Hindlimb muscle (tissue), 1 donor: ENCODE measurements around the gene C9orf85. TPM values are rescaled to one million over a fixed set of nuclear protein-coding genes. Genes with fewer than 3 reads are reported as not detected.
"Not testable (repeated sequence)": the region's sequence is repeated elsewhere in the genome, so short reads cannot be mapped to it uniquely, and the experiment has no call there.

Experiments
- DNase-seq: peaks from one replicate; pipeline ENCODE4 v3.0.0-alpha.2; 2013
- polyA plus RNA-seq: library from polyadenylated mRNA; unstranded; fragments of 120-200 nt; gene quantifications from one replicate; pipeline ENCODE4 v1.2.1, GENCODE V29; 2013; ENCODE audit not compliant: insufficient read length

C9orf85 gene
- polyA plus RNA-seq, 1 donor, result 21.3 TPM

DNA sequence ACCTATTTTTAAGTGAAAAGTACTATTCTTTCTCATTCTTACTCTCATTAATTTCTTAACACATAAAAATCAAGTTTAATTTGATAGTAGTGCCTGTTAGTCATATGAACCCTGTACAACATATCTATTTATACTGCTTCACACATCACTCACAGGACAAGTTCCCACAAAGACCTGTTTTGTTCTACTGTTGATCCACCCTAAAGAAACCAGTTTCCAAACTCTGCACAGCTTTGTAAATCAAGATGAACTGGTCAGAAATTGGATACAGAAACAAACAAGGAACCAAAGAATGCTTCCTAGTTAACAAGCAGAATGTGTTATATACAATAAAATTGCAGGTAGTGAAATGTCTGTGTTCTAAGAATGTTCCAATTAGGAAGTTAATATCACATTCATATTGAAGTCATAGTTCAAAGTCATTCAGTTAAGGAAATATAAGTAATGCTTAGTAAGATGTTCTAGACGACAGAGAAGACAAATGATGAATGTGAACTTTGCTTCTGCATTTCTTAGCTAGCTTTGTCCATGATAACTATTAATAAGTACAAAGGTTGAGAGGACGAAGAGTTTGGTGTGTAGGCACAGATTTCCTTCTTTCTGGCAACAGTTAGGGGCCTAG lies 33.4 kb downstream of the C9orf85 start:
- no peak for DNase-seq

DNA sequence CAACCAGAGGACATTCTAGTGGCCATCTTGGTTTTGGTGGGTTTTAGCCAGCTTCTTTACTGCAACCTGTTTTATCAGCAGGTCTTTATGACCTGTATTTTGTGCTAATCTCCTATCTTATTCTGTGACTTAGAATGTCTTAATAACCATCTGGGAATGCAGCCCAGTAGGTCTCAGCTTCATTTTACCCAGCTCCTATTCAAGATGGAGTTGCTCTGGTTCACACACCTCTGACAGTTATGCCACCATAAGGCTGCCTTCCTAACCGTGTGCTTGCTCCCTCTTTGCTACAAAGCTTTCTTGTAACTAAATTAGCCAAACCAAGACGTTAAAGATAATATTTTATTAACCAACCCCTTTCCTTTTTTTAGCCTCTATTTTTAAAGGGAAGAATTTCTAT lies 43.2 kb downstream of the C9orf85 start:
- DNase-seq, result not testable (repeated sequence)

DNA sequence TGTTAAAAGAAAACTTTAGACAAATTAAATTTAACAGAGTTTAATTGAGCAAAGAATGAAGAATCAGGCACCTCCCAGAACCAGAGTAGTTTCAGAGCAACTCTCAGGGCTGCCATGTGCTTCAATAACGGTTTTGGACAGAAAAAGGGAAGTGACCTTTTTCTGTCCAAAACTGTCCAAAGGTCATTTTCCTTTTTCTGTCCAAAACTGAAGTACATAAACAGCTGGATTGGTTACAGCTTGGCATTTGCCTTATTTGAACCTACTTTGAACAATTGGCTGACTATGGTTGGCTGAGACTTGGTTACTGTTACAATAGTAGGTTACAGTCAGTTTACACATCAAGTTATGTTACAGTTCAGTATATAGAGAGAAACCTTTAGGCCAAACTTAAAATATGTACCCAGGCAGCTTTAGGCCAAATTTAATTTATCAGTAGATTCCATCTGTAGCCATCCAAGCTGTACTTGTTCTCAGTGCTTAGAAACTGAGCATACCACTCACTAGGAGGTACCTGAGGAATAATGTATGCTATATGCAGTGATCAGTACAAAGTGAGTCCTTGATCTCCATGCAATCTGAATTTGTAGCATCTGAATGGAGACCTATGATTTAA lies 44.0 kb downstream of the C9orf85 start:
- DNase-seq, result no peak

GRCh38 chr9:71962328-71962727 lies 50.9 kb downstream of the C9orf85 start:
- DNase-seq, result no peak

DNA sequence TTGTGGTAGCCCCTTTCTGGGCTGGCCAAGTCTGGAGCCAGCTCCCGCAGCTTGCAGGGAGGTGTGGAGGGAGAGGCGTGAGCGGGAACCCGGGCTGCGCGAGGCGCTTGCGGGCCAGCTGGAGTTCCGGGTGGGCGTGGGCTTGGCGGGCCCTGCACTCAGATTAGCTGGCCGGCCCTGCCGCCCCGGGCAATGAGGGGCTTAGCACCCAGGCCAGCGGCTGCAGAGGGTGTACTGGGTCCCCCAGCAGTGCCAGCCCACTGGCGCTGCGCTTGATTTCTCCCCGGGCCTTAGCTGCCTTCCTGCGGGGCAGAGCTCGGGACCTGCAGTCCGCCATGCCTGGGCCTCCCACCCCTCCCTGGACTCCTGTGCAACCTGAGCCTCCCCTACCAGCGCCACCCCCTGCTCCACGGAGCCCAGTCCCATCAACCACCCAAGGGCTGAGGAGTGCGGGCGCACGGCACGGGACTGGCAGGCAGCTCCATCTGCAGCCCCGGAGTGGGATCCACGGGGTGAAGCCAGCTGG lies 52.1 kb downstream of the C9orf85 start:
- DNase-seq, result not testable (repeated sequence)

DNA sequence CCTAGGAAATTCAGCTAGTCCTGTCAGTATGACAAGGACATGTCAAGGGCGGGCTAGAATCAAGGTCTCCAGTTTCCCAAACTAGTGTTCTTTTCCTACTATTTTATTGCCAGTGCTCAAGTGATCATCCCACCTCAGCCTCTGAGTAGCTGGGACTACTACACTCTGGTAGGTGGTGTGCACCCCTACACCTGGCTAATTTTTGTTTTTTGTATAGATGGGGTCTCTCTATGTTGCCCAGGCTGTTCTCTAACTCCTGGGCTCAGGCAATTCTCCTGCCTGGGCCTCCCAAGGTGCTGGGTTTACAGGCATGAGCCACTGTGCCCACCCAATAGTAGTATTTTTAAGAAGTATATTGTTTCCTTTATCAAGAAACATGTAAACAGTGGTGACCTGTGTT lies 54.0 kb downstream of the C9orf85 start:
- DNase-seq, result no peak

DNA sequence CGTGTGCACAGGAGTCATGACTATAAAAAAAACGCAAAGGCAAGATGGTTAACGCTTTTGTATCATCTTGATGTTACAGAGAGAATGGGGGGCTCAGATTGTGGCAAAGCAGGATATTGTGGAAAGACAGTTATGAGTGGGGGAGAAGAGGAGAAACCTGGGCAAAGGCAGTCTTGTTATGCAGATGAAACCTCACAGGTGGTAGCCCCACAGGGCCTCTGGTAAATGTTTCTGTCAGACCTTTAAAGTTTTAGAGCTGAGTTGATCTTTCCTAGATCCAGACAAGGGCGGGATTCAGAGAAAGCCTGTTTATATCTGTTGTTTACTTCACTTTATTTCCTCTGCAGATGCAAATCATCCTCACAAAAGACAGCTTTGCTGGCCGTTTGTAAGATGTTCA lies 55.2 kb downstream of the C9orf85 start:
- no peak for DNase-seq

DNA sequence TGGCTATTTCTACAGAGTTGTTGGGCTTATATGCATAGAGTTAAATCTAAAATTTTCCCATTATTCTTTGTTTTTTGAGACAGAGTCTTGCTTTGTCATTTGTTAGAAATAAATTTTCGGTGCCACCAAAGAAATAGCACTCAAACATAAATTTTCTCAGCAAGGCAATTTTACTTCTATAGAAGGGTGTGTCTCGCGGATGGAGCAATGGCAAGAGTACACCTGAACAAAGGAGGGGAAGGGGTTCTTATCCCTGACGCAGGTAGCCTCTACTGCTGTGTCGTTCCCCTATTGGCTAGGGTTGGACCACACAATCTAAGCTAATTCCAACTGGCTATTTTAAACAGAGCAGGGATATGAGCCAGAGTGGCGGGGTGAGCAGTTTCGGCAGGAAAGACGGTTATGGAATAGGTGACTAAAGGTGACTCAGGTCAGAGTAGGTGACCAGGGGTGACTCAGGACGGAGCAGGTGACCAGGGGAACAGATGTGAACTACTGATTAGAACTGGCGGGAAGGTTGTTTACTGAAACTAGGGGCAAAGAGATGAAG lies 57.2 kb downstream of the C9orf85 start:
- DNase-seq, result no peak

DNA sequence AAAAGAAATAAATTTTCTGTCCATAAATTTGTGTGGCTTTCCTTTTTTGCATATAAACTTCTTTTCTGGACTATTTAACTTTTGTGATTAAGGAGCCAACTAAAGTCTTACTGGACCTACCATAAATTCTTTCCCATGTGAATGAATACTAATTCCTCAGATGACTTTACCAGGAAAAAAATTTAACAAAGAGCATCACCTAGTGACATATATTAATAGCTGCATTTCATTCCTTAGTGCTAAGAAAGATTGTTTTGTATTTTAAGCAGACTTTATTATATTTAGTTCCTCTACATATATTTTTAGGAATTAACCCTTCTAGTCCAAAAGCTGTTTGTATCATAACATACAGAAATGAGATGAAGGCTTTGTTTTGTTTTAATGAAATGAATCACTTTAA lies 64.4 kb downstream of the C9orf85 start:
- DNase-seq, result no peak

GRCh38 chr9:71977003-71977402 lies 65.6 kb downstream of the C9orf85 start:
- DNase-seq, result no peak

DNA sequence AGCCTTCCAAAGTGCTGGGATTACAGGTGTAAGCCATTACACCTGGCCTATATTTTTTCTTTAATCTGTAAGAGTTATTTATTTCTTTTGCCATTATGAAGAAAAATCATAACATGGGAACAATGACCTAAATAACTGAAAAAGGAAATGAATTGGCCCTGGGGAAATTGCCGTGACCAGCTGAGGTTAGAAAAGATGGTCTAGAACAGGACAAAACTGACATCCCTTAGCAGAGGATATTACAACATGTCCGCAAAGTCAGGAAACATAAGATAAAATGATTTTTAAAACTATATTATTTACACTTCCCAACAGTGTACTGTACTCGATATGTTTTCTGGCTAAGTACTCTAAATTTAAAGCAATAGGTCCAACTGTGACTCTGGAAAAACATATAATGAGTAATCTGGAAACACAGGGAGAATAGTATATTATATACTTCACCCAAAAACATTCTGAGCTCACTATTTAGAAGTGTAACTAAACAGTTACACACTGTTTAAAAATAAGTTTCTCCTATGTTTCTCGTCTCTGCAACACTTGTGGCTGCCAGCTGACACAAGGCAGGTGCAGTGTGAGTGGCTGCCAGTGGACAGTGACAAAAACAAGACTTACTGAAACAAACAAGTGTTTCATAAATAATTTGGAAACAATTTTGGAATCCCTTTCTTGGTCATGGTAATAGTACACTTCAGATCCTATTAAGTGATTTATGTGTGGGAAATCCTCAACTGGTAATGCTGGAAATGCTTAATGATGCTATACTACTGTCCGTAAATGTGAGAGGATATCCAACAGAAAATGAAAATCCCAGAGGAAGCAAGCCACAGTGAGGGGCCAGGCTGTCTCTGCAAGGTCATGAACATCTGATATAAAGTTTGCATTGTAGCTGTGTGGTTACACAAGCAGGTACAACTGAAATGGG lies 69.1 kb downstream of the C9orf85 start:
- peak; percentile 31 for DNase-seq

DNA sequence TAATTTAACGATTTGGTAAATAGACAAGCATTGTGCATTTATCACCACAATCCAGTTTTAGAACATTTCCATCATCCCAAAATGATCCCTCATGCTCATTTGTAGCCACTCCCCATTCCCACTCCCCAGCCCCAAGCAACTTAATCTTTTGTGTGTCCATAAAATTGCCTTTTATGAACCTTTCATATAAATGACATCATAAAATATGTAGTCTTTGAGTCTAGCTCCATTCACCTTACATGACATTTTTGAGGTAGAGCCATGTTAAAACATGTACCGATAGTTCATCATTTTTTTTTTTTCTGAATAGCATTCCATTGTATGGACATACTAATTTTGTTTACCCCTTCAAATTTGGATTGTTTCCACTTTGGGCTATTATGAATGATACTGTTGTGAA lies 70.5 kb downstream of the C9orf85 start:
- no peak for DNase-seq

- DNase-seq, result peak; percentile 44
These were observed 73.0 kb downstream of the C9orf85 start for GRCh38 chr9:71984403-71984802.

GRCh38 chr9:71984831-71985281 lies 73.4 kb downstream of the C9orf85 start:
- DNase-seq, result no peak

- no peak for DNase-seq
These were observed 74.0 kb downstream of the C9orf85 start for GRCh38 chr9:71985297-71985911.

- DNase-seq, result no peak
These were observed 75.5 kb downstream of the C9orf85 start for GRCh38 chr9:71986900-71987299.

DNA sequence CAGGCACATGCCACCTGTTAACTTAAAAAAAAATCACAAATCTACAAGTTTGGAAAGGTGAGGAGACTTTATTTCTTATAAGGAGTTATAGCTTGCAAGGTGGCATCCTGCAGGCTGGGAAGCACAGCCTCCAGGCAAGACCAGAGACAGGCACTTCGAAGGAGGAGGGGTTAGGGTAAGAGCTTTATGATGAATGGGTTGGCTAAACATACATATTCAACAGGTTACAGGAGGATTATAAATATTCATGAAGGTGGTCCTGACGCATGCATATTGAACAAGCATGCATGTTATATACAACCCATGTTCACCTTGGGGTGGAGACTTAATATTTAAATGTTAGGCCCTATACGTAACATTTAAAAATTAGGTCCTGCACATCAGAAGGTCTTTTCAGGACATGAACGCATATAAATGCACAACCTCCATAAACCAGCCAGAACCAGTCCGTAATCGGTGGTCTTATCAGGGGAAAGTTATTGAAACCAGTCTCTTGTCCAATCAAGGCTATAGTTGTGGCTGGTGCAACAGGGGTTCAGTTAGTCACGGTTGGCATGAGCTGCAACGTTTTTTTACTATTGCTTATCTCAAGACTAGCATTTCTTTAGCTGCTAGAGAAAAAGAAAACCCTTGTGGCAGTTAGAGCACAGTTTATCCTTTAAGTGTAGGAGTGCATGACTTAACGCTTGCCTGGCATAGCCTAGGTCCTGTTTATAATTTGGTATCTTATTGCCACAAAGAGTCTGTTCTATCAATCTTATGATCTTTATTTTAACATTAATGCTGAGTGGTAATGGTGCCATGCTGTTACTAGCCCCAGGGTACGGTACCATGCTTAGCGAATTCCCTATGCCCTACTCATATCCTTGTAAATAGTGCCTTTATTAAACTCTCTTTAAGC lies 76.3 kb downstream of the C9orf85 start:
- no peak for DNase-seq

GRCh38 chr9:71990466-71990865 lies 79.0 kb downstream of the C9orf85 start:
- DNase-seq, result no peak

DNA sequence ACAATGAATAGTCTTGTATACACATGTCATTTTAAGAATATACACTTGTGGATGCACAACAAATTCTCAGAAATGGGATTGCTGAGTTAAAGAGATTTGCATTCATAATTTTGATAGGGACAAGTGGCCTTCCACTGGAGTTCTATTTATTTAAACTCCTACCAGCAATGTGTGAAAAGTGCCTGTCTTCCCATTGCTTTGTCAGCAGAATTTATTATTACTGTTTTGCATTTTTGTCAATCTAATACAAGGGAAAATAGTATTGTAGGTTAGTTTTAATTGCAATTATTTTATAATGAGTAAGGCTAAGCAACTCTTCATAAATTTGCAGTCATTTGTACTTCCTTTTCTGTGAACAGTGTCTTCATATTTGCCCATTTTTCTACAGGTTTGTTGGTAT lies 94.0 kb downstream of the C9orf85 start:
- DNase-seq, result no peak

- DNase-seq, result no peak
These were observed 95.1 kb downstream of the C9orf85 start for GRCh38 chr9:72006501-72006900.

GRCh38 chr9:72007726-72008125 lies 96.3 kb downstream of the C9orf85 start:
- DNase-seq, result not testable (repeated sequence)
